Inferior parietal cortex (tissue), 1 donor: Measurements from ENCODE around the gene RHBDD2.
A peak's percentile ranks its signal among the peaks of the same experiment; 100 is the strongest.
"Not testable (repeated sequence)": the region's sequence is repeated elsewhere in the genome, so short reads cannot be mapped to it uniquely, and the experiment has no call there.

Experiments used
- DNase-seq: peaks from one replicate; pipeline ENCODE4 v3.0.0-alpha.2; 2016; ENCODE audit errors: extremely low spot score

RHBDD2 gene

DNA sequence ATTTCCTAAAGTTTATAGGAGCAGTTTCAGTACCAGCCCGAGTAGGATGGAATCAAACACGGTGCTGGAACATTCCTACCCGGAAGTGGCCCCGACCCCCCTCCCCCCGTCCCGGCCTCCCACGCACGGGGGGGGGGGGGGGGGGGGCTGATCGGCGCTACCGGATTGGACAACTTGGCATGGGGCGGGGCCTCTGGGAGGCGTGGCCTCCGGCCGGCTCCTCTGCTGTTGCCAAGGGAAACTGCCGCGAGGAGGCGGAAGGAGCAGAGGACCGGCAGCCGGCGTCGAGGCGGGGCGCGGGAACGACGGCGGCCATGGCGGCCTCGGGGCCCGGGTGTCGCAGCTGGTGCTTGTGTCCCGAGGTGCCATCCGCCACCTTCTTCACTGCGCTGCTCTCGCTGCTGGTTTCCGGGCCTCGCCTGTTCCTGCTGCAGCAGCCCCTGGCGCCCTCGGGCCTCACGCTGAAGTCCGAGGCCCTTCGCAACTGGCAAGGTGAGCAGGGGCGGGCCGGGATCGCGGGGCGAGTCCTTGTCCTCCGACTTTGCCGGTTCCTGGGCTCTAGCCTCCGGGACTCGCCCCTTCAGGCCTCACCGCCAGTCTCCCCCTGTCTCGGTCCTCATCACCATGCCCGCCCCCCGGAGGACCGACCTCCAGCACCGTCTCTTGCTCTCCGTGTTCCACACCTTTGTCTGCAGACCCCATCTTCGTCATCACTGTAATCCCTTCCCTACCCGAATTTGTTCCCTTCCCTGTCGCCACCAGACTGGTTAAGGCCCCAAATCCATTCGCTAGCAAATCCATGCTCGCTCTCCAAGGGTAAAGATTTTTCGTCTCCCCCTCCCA lies at the start of gene RHBDD2:
Gene RHBDD2, plus strand, starts transcription at position 266 of the 843 bp plus-strand sequence. Its CDS starts 49 bp downstream, at position 315.
- peak; percentile 93 for DNase-seq

DNA sequence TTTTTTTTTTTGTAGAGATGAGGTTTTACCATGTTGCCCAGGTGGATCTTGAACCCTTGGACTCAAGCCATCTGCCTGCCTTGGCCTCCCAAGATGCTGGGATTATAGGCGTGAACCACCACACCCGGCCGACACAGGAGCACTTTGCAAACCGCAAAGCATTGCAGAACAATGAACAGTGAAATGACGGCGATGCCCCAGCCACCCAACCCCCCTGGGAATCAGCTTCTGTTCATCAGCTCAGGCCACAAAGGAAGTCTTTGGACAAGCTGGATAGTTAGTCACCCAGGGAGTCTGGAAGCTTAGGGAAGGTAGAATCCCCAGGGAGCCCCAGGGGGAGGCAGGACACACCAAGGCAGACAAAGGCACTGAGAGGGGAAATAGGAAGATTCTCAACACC lies 49.2 kb upstream of the RHBDD2 start:
- DNase-seq = not testable (repeated sequence)

DNA sequence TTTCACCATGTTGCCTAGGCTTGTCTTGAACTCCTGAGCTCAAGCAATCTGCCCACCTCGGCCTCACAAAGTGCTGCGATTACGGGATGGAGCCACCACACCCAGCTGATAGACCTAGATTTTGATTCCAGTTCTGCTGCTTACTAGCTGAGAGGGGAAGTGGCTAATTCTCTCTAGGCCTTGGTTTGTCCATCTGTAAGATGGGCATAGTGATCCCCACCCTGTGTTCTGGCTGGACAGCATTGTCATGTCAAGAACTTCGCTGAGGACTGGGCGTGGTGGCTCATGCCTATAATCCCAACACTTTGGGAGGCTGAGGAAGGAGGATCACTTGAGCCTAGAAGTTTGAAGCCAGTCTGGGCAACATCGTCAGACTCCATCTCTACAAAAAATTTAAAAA lies 47.9 kb upstream of the RHBDD2 start:
- no peak for DNase-seq

DNA sequence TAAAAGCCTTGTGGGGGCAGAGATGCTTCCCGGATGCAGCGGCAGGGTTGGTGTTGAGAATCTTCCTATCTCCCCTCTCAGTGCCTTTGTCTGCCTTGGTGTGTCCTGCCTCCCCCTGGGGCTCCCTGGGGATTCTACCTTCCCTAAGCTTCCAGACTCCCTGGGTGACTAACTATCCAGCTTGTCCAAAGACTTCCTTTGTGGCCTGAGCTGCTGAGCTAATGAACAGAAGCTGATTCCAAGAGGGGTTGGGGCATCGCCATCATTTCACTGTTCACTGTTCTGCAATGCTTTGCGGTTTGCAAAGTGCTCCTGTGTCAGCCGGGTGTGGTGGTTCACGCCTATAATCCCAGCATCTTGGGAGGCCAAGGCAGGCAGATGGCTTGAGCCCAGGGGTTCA lies 45.2 kb upstream of the RHBDD2 start:
- not testable (repeated sequence) for DNase-seq

DNA sequence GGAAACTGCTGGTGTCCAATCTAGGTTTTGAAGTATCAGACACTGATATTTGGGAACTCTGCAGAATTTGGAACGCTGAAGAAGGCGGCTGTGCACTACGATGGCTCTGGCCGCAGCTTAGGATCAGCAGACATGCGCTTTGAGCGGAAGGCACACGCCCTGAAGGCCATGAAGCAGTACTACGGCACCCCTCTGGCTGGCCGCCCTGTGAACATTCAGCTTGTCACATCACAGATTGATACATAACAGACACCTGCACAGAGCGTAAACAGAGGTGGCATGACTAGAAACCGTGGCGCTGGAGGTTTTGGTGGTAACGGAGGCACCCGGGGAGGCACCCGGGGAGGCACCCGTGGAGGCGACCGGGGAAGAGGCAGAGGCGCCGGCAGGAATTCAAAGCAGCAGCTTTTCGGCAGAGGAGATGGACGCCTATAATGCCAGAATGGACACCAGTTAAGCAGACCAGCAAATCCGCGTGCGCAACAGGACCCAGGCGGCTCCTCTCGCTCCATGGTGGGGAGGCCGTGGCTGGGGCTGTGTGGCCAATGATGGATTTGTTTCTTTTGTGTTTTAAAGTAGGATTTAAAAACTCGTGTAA lies 43.0 kb upstream of the RHBDD2 start:
- no peak for DNase-seq

DNA sequence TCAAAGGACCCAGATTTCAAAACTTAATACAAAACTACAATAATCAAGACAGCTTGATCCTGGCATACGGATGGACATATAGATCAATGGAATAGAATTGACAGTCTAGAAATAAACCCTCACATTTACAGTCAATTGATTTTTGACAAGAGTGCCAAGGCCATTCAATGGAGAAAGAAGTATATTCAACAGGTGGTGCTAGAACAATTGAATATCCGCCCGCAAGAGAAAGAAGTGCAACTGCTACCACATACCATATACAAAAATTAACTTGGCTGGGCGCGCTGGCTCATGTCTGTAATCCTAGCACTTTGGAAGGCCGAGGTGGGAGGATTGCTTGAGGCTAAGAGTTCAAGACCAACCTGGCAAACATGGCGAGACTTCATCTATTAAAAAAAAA lies 42.0 kb upstream of the RHBDD2 start:
- no peak for DNase-seq

DNA sequence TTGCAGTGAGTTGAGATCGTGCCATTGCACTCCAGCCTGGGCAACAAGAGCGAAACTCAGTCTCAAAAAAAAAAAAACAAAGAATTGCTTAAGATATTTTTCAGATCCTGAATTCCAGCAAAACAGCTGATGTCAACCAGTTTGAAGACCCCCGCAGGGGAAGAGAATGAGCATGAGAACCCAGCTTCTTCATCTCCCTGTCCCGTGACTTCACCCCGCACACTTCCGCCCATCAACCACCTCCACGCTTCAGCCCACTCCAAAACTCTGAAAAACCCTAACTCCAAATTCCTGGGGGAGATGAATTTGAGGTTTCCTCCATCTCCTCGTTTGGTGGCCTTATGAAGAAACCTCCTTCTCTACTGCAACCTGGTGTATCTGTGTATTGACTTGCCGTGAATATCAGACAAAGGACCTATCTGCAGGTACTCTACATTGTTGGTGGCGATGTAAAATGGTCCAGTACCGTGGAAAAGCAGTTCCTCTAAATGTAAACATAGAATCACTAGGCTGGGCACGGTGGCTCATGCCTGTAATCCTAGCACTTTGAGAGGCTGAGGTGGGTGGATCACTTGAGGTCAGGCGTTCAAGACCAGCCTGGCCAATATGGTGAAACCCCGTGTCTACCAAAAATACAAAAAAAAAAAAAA lies 40.4 kb upstream of the RHBDD2 start:
- not testable (repeated sequence) for DNase-seq

DNA sequence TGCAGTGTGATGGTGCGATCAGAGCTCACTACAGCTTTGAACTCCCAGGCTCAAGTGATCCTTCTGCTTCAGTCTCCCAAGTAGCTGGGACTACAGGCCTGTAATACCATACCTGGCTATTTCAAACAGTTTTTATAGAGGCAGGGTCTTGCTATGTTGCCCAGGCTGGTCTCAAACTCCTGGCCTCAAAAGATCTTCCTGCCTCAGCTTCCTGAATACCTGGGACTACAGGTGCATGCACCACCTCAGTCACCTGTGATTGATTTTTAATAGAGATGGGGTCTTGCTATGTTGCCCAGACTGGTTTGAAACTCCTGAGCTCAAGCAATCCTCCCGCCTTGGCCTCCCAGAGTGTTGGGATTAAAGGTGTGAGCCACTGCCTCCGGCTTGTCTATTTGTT lies 38.8 kb upstream of the RHBDD2 start:
- DNase-seq = no peak

DNA sequence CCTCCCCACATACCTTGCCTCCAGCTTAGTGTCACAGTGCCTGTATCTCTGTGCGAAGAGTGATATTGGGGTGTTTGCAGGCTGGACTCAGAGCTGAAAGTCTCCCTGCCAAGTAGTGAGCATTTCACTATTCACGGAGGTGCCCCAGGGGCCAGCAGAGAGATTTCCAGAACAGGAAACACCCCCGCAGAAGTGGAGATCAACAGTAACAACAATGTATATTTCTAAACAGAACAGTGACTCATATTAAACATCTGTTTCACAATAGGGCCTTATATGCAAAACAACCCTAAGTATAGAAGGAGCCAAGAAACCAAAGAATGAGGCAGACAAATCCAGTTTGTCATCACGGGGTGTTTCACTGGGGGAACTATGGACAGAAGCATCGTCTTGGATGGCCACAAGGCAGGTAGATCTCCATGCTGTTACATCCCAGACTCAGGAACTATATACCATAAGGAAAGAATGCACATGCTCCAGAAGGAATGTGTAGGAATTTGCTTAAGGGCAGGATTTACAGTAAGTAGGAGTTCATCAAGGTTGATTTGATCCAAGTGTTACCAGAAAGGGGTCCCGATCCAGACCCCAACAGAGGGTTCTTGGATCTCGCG lies 35.9 kb upstream of the RHBDD2 start:
- no peak for DNase-seq

DNA sequence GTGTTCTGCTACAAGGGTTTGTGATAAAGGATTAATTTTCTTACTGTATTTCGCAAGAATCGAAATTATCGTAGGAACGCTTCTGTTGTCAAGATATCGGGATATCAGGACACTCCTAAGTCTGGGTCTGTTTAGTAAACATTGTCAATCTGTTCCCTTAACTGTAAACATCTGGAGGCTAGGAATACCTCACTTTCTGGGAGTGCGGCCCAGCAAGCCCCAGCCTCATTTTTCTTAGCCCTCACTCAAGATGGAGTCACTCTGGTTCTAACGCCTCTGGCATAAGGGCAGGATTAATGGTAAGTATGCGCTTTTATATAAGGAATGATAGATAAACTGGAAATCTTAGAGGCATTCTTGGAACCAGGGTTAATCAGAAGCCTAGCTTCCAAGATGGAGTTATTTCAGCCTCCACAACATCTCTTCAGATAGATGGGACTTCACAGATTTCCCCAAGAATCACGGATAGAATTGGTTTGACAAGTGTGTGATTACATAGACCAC lies 35.2 kb upstream of the RHBDD2 start:
- no peak for DNase-seq

DNA sequence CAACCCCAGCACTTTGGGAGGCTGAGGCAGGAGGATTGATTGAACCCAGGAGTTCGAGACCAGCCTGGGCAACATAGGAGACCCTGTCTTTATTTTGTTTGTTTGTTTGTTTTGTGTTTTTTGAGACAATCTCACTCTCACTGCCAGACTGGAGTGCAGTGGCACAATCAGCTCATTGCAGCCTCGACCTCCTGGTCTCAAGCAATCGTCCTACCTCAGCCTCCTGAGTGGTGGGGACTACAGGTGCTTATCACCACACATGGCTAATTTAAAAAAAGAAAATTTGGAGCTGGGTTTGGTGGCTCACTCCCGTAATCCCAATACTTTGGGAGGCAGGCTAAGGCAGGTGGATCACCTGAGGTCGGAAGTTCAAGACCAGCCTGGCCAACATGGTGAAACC lies 34.7 kb upstream of the RHBDD2 start:
- DNase-seq = no peak

DNA sequence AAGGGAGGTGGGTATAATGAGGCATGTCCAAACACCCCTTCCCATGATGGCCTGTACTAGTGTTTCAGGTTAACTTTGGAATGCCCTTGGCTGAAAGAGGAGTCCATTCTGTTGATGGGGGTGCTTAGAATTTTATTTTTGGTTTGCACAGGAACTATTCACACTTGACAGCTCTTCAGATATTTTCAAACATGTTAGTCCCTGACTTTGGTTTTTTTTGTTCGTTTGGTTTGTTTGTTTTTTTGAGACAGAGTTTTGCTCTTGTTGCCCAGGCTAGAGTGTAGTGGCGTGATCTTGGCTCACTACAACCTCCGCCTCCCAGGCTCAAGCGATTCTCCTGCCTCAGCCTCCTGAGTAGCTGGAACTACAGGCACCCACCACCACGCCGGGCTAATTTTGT lies 33.7 kb upstream of the RHBDD2 start:
- not testable (repeated sequence) for DNase-seq

DNA sequence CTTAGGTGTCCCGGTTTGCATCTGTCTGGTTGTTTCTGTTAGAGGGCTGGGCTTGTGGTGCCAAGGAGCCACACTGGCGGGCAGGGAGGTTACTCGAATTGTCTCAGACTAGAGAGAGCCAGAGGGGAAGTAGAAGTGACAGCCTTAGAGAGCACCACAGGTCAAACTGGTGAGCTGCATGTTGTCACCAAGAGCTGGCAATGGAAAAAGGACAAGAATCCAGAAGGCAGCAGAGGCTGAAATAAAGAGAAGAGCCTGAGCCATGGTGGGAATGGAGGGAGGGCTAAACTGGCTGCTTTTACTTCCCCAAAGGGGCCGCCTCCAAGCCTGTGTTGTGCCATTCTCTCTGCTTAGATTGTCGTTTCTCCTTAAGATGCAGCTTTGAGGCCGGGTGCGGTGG lies 31.1 kb upstream of the RHBDD2 start:
- no peak for DNase-seq

DNA sequence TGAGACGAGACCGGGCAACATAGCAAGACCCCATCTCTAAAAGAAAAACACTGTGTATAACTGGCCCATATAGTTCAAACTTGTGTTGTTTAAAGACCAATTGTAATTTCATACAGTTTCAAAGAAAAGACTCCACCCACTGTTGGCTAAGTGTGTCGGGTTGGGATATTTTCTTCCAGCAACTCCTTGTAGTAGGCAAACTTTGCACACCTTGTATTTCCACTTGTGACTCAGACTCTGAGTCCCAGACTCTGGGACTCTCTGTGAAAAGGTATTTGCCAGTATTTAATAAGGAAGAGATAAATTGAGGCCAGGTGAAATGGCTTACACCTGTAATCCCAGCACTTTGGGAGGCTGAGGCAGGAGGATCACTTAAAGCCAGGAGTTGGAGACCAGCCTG lies 29.3 kb upstream of the RHBDD2 start:
- no peak for DNase-seq

DNA sequence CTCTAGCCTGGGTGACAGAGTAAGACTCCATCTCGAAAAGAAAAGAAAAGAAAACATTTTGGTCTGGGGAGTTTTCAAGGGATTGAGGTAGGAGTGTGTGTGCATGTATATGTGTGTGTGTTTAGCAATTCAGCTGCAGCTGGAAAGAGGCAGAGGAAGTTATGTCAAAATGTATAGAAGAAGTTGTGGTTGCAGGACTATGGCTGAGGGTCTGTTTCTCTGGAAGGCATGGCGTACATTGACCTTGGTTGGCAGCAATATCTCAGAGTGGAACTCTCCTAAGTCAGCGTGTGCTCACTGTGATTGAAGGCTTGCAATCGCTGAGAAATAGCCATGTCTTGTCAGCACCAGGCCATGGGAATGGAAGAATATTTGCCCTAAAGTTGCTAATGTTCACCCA lies 28.6 kb upstream of the RHBDD2 start:
- no peak for DNase-seq

DNA sequence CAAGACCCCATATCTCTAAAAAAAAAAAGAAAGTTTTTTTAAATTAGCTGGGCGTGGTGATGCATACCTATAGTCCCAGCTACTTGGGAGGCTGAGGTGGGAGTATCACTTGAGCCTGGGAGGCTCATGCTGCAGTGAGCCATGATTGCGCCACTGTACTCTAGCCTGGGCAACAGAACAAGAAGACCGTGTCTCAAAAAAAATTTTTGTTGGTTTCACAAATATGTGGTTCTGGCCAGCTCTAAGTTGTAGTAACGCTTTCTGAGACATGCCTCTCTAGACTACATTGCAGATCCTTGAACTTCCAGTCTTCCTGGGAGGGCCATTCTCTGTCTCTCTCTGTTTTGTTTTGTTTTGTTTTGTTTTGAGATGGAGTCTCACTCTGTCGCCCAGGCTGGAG lies 24.6 kb upstream of the RHBDD2 start:
- DNase-seq = no peak

DNA sequence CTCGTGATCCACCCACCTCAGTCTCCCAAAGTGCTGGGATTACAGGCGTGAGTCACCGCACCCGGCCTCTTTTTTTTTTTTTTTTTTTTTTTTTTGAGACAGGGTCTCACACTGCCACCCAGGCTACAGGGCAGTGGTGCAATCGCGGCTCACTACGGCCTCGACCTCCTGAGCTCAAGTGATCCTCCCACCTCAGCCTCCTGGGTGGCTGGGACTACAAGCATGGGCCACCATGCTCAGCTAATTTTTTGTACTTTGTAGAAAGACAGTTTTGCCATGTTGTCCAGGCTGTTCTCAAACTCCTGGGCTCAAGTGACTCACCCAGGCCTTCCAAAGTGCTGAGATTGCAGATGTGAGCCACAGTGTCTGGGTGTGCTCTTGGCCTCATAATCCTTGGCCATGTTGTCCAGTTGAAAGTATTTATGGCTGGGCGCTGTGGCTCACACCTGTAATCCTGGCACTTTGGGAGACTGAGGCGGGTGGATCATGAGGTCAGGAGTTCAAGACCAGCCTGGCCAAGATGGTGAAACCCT lies 24.0 kb upstream of the RHBDD2 start:
- DNase-seq = not testable (repeated sequence)

DNA sequence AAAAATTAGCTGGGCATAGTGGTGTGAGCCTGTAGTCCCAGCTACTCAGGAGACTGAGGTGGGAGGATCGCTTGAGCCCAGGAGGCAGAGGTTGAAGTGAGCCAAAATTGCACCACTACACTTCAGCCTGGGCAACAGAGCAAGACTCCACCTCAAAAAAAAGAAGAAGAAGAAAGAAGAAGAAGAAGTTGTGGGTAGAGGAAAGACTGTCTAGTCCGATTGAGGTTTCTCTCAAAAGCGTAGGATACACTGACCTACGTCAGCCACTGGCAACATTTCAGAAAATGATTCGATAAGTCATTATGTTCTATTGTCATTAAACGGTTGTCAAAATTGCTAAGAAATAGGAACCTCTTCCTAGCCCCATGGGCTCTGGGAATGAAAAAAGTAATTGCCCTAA lies 22.3 kb upstream of the RHBDD2 start:
- DNase-seq = no peak

DNA sequence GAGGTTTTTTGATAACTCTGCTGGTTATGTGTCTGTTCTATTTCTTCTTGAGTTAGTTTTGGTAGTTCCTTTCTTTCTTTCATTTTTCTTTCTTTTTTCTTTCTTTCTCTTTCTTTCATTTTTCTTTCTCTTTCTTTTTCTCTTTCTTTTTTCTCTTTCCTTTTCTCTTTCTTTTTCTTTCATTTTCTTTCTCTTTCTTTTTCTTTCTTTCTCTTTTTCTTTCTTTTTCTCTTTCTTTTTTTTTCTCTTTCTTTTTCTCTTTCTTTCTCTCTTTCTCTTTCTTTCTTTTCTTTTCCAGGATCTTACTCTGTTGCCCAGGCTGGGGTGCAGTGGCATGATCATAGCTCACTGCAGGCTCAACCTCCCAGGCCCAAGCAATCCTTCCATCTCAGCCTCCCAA lies 20.4 kb upstream of the RHBDD2 start:
- DNase-seq = no peak

DNA sequence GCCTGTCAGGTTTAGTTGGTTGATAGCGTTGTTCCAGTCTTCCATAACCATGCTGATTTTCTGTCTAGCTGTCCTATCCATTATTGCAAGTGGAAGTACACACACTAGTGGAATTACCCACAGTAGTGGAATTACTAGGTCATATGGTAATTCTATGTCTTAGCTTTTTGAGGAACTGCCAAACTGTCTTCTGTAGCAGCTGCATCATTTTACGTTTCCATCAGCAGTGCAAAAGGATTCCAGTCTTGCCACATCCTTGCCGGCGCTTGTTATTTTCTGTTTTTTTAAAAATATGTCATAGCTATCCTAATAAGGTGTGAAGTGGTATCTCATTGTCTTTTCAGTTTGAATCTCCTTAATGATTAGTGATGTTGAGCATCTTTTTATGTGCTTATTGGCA lies 17.2 kb upstream of the RHBDD2 start:
- DNase-seq = no peak

DNA sequence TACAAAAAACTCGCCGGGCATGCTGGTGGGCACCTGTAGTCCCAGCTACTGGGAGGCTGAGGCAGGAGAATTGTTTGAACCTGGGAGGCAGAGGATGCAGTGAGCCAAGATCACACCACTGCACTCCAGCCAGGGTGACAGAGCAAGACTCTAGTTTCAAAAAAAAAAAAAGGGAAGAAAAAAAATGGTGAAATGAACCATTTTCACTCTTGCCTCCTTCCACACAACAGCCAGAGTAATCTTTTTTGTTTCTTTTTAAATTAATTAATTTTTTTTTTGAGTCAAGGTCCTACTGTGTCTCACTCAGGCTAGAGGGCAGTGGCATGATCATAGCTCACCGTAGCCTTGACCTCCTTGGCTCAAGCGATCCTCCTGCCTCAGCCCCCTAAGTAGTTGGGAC lies 14.6 kb upstream of the RHBDD2 start:
- DNase-seq = not testable (repeated sequence)

DNA sequence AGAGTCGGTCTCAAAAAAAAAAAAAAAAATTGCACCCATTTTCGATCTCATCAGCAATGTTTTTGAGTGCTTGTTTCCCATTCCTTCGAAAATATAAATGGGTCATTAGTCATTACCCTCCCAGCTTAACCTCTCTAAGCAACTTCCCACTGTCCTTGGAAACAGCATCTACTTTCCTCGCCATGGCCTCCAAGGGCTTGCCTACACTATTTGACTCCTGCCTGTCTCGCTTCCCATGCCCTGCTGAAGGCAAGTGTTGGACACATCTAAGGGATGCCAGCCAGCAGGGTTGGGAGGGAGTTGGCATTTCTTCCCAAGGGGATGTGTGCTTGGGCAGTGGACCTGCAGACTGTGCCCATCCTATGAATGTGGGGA lies 12.7 kb upstream of the RHBDD2 start:
- DNase-seq = no peak
